GM12892 (cell line): ENCODE data around the gene ADAMTSL1.

Experiments used
- POLR2A ChIP-seq: IDR thresholded peaks from 2 replicates; pipeline ENCODE4 v1.6.1; 2011; ENCODE audit warnings: low read depth, low read length, control low read depth
- TAF1 ChIP-seq: IDR thresholded peaks from 2 replicates; pipeline ENCODE4 v1.6.1; 2011; ENCODE audit warnings: low read depth, mild to moderate bottlenecking, control low read depth, low read length, borderline replicate concordance

- no peak for TF ChIP-seq POLR2A
- TF ChIP-seq TAF1: no peak
Observed at GRCh38 chr9:18534611-18535010, 60.7 kb downstream of the ADAMTSL1 start.
